GM12875 (cell line): ENCODE measurements around the gene PVALB.
A peak's percentile ranks its signal among the peaks of the same experiment; 100 is the strongest.

Experiments used
- H3K4me3 ChIP-seq: one replicate; pipeline ENCODE4 v1.5.1; 2011; ENCODE audit warnings: low read depth, low read length, control low read depth
- TF ChIP-seq, protein P1 (sequence below): IDR thresholded peaks from 2 replicates; pipeline ENCODE4 v1.5.1; 2011; ENCODE audit warnings: low read depth, mild to moderate bottlenecking, control low read depth, inconsistent platforms, low read length, moderate library complexity, borderline replicate concordance; ENCODE audit not compliant: insufficient read depth

PVALB gene

DNA sequence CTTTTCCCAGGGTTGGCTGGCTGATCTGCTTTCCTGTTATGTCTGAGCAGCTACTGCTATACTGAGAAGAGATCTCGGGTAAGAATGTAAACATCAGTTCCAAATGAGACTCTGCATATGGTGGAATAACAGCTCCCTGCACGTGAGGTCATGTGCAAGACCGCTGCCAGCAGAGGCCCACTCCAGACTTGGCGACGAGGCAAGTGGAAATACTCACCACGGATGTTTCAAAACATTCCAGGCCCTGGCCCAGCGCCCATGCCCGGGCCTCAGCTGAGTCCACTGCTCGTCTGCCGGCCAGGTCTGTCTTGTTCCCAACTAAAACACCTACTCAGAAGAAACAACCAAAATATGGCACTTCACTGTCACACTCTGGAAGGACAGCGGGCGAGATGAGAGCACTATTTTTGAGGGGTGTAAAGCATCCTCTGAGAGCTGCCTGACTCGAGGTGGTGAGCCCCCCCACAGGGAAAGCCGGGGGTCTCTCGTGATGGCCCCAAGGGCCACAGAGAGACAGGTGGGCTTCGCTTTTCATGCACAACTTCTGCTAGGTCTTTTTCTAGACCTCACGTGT is 54.1 kb downstream of the PVALB start:
- H3K4me3 ChIP-seq = no peak overlapping the region
- TF ChIP-seq, protein P1, sequence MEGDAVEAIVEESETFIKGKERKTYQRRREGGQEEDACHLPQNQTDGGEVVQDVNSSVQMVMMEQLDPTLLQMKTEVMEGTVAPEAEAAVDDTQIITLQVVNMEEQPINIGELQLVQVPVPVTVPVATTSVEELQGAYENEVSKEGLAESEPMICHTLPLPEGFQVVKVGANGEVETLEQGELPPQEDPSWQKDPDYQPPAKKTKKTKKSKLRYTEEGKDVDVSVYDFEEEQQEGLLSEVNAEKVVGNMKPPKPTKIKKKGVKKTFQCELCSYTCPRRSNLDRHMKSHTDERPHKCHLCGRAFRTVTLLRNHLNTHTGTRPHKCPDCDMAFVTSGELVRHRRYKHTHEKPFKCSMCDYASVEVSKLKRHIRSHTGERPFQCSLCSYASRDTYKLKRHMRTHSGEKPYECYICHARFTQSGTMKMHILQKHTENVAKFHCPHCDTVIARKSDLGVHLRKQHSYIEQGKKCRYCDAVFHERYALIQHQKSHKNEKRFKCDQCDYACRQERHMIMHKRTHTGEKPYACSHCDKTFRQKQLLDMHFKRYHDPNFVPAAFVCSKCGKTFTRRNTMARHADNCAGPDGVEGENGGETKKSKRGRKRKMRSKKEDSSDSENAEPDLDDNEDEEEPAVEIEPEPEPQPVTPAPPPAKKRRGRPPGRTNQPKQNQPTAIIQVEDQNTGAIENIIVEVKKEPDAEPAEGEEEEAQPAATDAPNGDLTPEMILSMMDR = no peak

DNA sequence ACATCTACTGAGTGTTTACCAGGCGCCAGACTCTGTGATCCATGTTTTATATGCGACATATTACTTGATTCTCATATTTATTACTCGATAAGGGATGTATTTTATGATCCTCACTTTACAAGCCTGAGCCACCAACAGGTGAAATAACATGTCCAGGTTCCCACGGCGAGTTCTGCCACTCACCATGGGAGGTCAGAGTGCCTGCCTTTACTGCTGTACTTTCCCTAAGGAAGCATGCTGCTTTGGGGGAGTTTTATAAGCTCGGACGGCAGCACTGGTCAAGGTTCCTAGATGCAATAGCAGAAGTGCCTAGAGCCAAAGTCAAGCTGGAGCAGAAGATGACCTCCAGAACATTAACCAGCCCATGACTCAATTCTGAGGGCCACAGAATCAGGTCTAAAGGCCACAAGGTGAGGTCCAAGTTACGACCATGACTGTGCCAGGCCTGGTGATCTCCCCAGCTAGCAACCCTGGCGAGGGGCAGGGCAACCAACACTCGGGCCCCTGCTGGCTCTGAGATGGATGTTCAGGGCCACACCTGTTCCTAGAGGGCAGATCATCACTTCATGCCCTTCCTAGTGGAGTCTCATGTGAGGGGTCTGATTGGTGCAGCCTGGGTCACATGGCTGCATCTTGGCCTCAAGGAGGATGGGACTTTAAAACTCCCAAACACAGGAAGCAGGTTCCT is 55.1 kb downstream of the PVALB start:
- TF ChIP-seq, protein P1 = no peak
- H3K4me3 ChIP-seq = no peak overlapping the region

DNA sequence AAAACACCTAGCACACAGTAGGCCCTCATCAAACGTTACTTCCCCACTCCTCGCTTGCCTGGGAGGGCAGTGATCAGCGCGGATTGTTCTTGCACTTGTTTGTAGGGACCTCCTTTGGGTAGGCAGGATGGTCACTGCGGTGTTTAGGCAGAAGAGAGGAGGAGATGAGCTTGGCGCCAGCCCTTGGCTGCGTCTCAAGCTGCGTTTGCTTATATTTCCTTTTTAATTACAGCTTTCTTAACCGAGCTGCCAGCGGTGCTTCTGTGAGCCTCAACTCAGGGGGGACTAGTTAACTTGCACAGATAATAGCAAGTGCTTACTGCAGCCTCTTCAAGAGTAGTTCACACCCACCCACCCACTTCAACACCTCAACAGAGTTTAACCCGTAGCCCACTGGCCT is 56.0 kb downstream of the PVALB start:
- TF ChIP-seq, protein P1 = no peak
- H3K4me3 ChIP-seq = no peak overlapping the region

DNA sequence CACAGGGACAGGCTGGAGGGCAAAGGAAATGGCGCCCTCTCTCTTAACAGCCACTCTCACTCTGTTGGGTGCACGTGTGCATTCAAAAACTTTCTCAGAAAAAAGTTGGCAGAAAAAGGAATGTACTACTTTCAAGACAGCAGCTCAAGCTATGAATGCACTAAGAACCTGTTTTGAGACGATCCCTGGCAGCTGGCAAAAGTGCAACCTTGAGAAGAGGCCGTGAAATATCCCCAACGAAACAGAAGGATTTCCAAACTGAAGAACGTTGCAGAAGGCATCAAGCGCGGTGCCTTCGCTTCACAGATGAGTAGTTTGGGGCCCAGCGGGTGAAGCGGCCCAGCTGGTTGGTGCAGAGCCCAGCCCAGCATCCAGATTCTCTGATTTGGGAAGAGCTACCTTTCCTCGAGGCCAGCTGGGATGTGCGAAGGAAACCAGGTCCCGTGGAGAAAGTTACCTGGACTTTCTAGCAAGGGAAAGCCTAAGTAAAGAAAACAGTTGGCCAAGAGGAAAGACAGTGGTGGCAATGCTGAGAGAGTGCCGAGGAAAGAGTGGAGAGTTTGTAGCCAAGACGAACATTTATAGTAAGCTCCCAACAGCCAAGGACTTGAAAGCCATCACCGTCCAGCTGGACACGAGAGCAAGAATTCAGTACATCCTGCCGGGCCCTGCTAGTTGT is 57.2 kb downstream of the PVALB start:
- TF ChIP-seq, protein P1 = no peak

DNA sequence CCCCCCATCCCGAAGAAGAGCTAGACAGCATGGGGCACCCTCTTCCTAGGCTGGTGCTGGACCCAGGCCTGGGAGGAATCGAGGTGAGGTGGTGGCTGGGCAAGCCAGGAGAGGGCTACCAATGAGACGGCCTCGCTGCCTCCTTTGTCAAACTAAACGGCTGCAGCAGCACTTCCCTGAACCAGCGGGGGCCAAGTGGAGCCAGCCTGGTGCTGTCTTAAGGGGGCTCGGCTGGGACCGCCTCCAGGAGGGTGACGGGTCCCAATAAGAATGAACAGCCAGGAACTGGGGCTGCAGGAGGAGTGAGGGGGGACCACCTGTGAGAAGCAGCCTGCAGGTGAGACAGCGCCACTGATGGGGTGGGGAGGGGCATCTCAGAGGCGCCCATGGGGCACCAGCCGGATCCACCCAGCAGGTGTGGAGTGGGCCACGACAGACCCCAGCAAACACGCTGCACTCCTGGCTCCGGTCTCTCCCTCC is 58.0 kb downstream of the PVALB start:
- TF ChIP-seq, protein P1 = no peak
- H3K4me3 ChIP-seq = no peak overlapping the region

More for the DNA sequence above, 57.2 kb downstream of the PVALB start:
- H3K4me3 ChIP-seq = no peak overlapping the region

DNA sequence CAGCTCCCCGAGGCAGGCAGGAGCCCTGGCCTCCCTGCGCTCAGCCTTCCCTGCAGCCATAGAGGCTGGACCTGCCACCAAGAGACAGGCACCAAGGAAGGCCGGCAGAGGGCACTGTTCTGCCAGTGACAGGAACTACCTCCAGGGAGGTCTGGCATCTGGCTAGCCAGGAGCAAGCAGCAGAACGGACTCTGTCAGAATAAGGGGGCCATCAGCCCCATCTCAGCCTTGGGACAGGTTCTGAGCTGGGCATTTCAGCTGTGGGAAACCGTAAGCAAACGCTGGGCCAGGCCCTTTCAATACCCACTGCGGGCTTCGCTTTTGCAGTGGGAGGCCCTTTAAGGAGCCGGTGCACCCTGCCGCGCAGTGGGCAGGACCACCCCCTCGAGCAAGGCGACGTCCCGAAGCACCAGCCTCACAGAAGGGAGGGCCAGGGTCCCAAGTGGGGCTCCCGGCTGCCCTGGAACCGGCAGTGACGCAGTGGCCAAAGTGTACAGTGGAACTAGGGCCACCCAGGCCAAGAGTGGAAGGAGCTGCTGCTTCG is 59.1 kb downstream of the PVALB start:
- no peak overlapping the region for H3K4me3 ChIP-seq

More for the DNA sequence above, 59.1 kb downstream of the PVALB start:
- TF ChIP-seq, protein P1 = peak; percentile 90
